Activated CD4-positive, alpha-beta T cell treated with anti-CD3 and anti-CD28 coated beads for 24 hours (primary cell): ENCODE results near the gene KRTAP5-3.

Experiments used
- DNase-seq, 2 donors: peaks; one replicate each; pipeline ENCODE4 v3.0.0-alpha.2; 2020; ENCODE audit warnings: low read depth in 2 of 2

KRTAP5-3 gene

GRCh38 chr11:1565173-1565903 is 42.9 kb downstream of the KRTAP5-3 start:
- DNase-seq = no peak

- DNase-seq = no peak
These were observed 43.6 kb downstream of the KRTAP5-3 start for GRCh38 chr11:1564535-1565172.

- no peak for DNase-seq
These were observed 44.3 kb downstream of the KRTAP5-3 start for GRCh38 chr11:1563697-1564534.

GRCh38 chr11:1563149-1563638 is 45.1 kb downstream of the KRTAP5-3 start:
- DNase-seq = no peak

- no peak for DNase-seq
These were observed 45.7 kb downstream of the KRTAP5-3 start for GRCh38 chr11:1562469-1563148.

GRCh38 chr11:1561955-1562354 is 46.3 kb downstream of the KRTAP5-3 start:
- no peak for DNase-seq

GRCh38 chr11:1561266-1561665 is 47.0 kb downstream of the KRTAP5-3 start:
- DNase-seq = no peak

- DNase-seq = no peak
These were observed 47.5 kb downstream of the KRTAP5-3 start for GRCh38 chr11:1560649-1561251.

GRCh38 chr11:1560002-1560648 is 48.1 kb downstream of the KRTAP5-3 start:
- DNase-seq = no peak

- no peak for DNase-seq
These were observed 48.9 kb downstream of the KRTAP5-3 start for GRCh38 chr11:1559111-1559951.

GRCh38 chr11:1558775-1559110 is 49.5 kb downstream of the KRTAP5-3 start:
- no peak for DNase-seq

- DNase-seq = no peak
These were observed 50.1 kb downstream of the KRTAP5-3 start for GRCh38 chr11:1557904-1558774.
